K562 (cell line): Measurements from ENCODE around the gene CD226. TPM values are rescaled to one million over a fixed set of nuclear protein-coding genes. Genes with fewer than 3 reads are reported as not detected.

ENCODE experiments used
- ATAC-seq: fragments of 200-7000 bp; cut with Tn5 transposase; 3 replicates; pipeline ENCODE4 v1.9.1; 2020; ENCODE audit warnings: moderate library complexity
- BruUV-seq: library from RNA; stranded (reverse); fragments of 400-500 nt; replicated peaks from 2 replicates; lab custom pipeline; 2021; lab: Mats Ljungman, UMichigan
- CTCF ChIA-PET: fragments of 300-600 bp; formaldehyde crosslinking; extraction: SDS; loops from one replicate; lab custom pipeline; 2021; ENCODE audit warnings: low intra/inter-chr PET ratio; lab: Yijun Ruan, JAX
- POLR2A ChIA-PET: fragments of 300-600, 350-650 bp; sonication (Branson Sonifier 250); formaldehyde crosslinking; extraction: SDS; loops from one replicate; lab custom pipeline; 2021; ENCODE audit warnings: antibody characterized with exemption, inconsistent platforms; lab: Yijun Ruan, JAX
- DNase-seq, 4 experiments: peaks; one replicate each; pipeline versions ENCODE4 v3.0.0 to v3.0.0-alpha.2; 2011 to 2018; ENCODE audit warnings: low spot score in 3 of 4, mixed read lengths in 3 of 4; ENCODE audit errors: extremely low read depth in 1 of 4
- FAIRE-seq: peaks from 2 replicates; lab custom pipeline; 2011; peaks lifted over from hg19 to GRCh38; lab: Jason Lieb, UNC
- H2AFZ ChIP-seq: 2 replicates; pipeline ENCODE4 v1.6.0; 2011; ENCODE audit warnings: low read depth, low read length, control low read depth, inconsistent platforms
- H3K27ac ChIP-seq: fragments of 200-600 bp; 3 replicates; pipeline ENCODE4 v1.8.0; 2011; ENCODE audit warnings: low read depth, mild to moderate bottlenecking, control low read depth, inconsistent platforms, low read length, moderate library complexity, mixed read lengths; ENCODE audit errors: extremely low read depth
- H3K27me3 ChIP-seq, 2 experiments: fragments of 300-600 bp in 1 of 2; 2 replicates in 1 of 2; 3 replicates in 1 of 2; pipeline versions ENCODE4 v1.6.0 to v1.8.0; 2011; ENCODE audit warnings: inconsistent platforms in 2 of 2, low read length in 2 of 2, mild to moderate bottlenecking in 1 of 2, mixed read lengths in 1 of 2, moderate library complexity in 1 of 2; ENCODE audit not compliant: control insufficient read depth in 2 of 2, insufficient read depth in 2 of 2
- H3K36me3 ChIP-seq: fragments of 300-600 bp; 3 replicates; pipeline ENCODE4 v1.8.0; 2011; ENCODE audit warnings: mild to moderate bottlenecking, low read length, inconsistent platforms; ENCODE audit not compliant: control insufficient read depth, insufficient read depth
- H3K4me1 ChIP-seq, 2 experiments: fragments of 200-600 bp in 1 of 2; replicated peaks in 1 of 2; 2 replicates in 1 of 2; 3 replicates in 1 of 2; pipeline versions ENCODE4 v1.5.1 to v1.8.0; 2011; ENCODE audit warnings: inconsistent platforms in 2 of 2, low read length in 2 of 2, mild to moderate bottlenecking in 1 of 2, mixed read lengths in 1 of 2, moderate library complexity in 1 of 2; ENCODE audit not compliant: control insufficient read depth in 2 of 2, insufficient read depth in 2 of 2
- H3K4me2 ChIP-seq: 2 replicates; pipeline ENCODE4 v1.6.1; 2011; ENCODE audit warnings: low read length, control low read depth, inconsistent platforms, mixed read lengths; ENCODE audit not compliant: insufficient read depth
- H3K4me3 ChIP-seq: fragments of 200-600 bp; sonication (generic), shearing (Covaris generic); 2 replicates; pipeline ENCODE4 v1.5.1; 2016; ENCODE audit warnings: control low read depth, inconsistent platforms
- H3K79me2 ChIP-seq: fragments of 200-600 bp; 3 replicates; pipeline ENCODE4 v1.8.0; 2011; ENCODE audit warnings: low read length, inconsistent platforms; ENCODE audit not compliant: control insufficient read depth, insufficient read depth
- H3K9ac ChIP-seq, 2 experiments: 2 replicates each; pipeline versions ENCODE4 v1.6.0 to v1.6.1; 2011; ENCODE audit warnings: low read depth in 2 of 2, low read length in 2 of 2, control low read depth in 1 of 2, inconsistent platforms in 1 of 2, mild to moderate bottlenecking in 1 of 2, mixed read lengths in 1 of 2; ENCODE audit not compliant: insufficient read depth in 1 of 2
- H3K9me1 ChIP-seq: one replicate; pipeline ENCODE4 v1.6.0; 2011; ENCODE audit warnings: inconsistent platforms, mild to moderate bottlenecking, low read length, moderate library complexity; ENCODE audit not compliant: control insufficient read depth, insufficient read depth
- H3K9me3 ChIP-seq: replicated peaks from 2 replicates; pipeline ENCODE4 v1.5.1; 2011; ENCODE audit warnings: low read depth, low read length, inconsistent platforms; ENCODE audit not compliant: control insufficient read depth, insufficient read depth
- H4K20me1 ChIP-seq: replicated peaks from 2 replicates; pipeline ENCODE4 v1.6.1; 2011; ENCODE audit warnings: low read length, inconsistent platforms, mixed read lengths; ENCODE audit not compliant: control insufficient read depth, insufficient read depth
- C11orf30 ChIP-seq: fragments of 450-650 bp; IDR thresholded peaks from 2 replicates; pipeline ENCODE4 v1.6.1; 2016; ENCODE audit warnings: low read depth, mild to moderate bottlenecking
- CBFA2T2 ChIP-seq: fragments of 450-650 bp; conservative IDR thresholded peaks from 2 replicates; pipeline ENCODE4 v1.6.1; 2017; ENCODE audit warnings: mild to moderate bottlenecking
- KLF1 ChIP-seq: fragments of 450-650 bp; IDR thresholded peaks from 2 replicates; pipeline ENCODE4 v1.6.1; 2016; ENCODE audit warnings: missing genetic modification characterization, missing compliant biosample characterization
- MAFF ChIP-seq: IDR thresholded peaks from 2 replicates; pipeline ENCODE4 v1.6.1; 2012; ENCODE audit warnings: low read length, improper control_type of control experiment
- MAFG ChIP-seq: fragments of 450-650 bp; conservative IDR thresholded peaks from 2 replicates; pipeline ENCODE4 v1.6.1; 2016; ENCODE audit warnings: missing genetic modification characterization, missing compliant biosample characterization
- MAFK ChIP-seq: IDR thresholded peaks from 2 replicates; pipeline ENCODE4 v1.6.1; 2011; ENCODE audit warnings: low read length, improper control_type of control experiment
- MCM2 ChIP-seq: fragments of 450-650 bp; IDR thresholded peaks from 2 replicates; pipeline ENCODE4 v1.6.1; 2017; ENCODE audit warnings: low read depth, mild to moderate bottlenecking
- NFE2 ChIP-seq: IDR thresholded peaks from 2 replicates; pipeline ENCODE4 v1.6.1; 2014; ENCODE audit warnings: antibody characterized with exemption, low read depth
- SIN3A ChIP-seq, 2 experiments: fragments of 150-350 bp in 1 of 2; IDR thresholded peaks; 2 replicates each; pipeline ENCODE4 v1.6.1; 2011 to 2016; ENCODE audit warnings: borderline replicate concordance in 2 of 2, low read depth in 2 of 2, low read length in 2 of 2, mild to moderate bottlenecking in 2 of 2, moderate library complexity in 2 of 2; ENCODE audit not compliant: control insufficient read depth in 1 of 2
- ZEB2 ChIP-seq: fragments of 450-650 bp; IDR thresholded peaks from 2 replicates; pipeline ENCODE4 v1.6.1; 2016
- ZNF316 ChIP-seq: fragments of 450-650 bp; IDR thresholded peaks from 2 replicates; pipeline ENCODE4 v1.6.1; 2016
- WGBS: fragments of 100-300 bp; shearing (Covaris generic); methylation state at CpG from one replicate; pipeline ENCODE4 v1.1.6; 2016; ENCODE audit warnings: low coverage, mixed read lengths; ENCODE audit not compliant: insufficient coverage; ENCODE audit errors: missing lambda C conversion rate; 5-methylcytosine and 5-hydroxymethylcytosine counted together
- in situ Hi-C: fragments of 300-500 bp; cut with MboI; formaldehyde crosslinking; loops from 4 replicates; pipeline ENCODE4 v1.15.0; 2018; ENCODE audit warnings: inconsistent platforms, mixed read lengths
- intact Hi-C: fragments of 100-400 bp; cut with micrococcal nuclease; formaldehyde crosslinking; loops from 2 replicates; pipeline ENCODE4 v1.14.2; 2022
- polyA plus RNA-seq, 8 experiments: library from polyadenylated mRNA; depleted of rRNA in 4 of 8; stranded (reverse) in 5 of 8; unstranded in 3 of 8; fragments of >200 nt; fragmentation: Nextera tagmentation in 2 of 8; fragmentation: Illumina TruSeq in 1 of 8; extraction: Ambion mirVana in 2 of 8; extraction: Trizol in 1 of 8; gene quantifications; 2 replicates each; pipeline versions ENCODE4 v1.2.1 to v1.2.3, GENCODE V29; 2011 to 2014; ENCODE audit warnings: inconsistent platforms in 1 of 8, missing spikeins in 1 of 8
- total RNA-seq, 7 experiments: library from RNA; depleted of rRNA in 6 of 7; stranded (reverse); fragments of >200 nt in 6 of 7; fragmentation: Illumina TruSeq in 2 of 7; extraction: Trizol in 2 of 7; gene quantifications; 2 replicates each; pipeline versions ENCODE4 v1.2.1 to v1.2.3, GENCODE V29; 2011 to 2021; ENCODE audit warnings: low replicate concordance in 1 of 7
- TF ChIP-seq, protein P1 (sequence below), 2 experiments: fragments of 200-800 bp in 1 of 2; sonication (Bioruptor generic) in 1 of 2; sonication (generic) in 1 of 2; formaldehyde crosslinking in 1 of 2; IDR thresholded peaks in 1 of 2; conservative IDR thresholded peaks in 1 of 2; 2 replicates each; pipeline versions ENCODE4 v1.5.0 to v1.6.1; 2016 to 2020; ENCODE audit warnings: missing compliant biosample characterization in 1 of 2, missing genetic modification characterization in 1 of 2, missing genetic modification reagents in 1 of 2
- TF ChIP-seq, protein P2 (sequence below), 3 experiments: IDR thresholded peaks in 2 of 3; conservative IDR thresholded peaks in 1 of 3; 2 replicates each; pipeline ENCODE4 v1.5.1; 2011 to 2012; ENCODE audit warnings: low read length in 3 of 3, mild to moderate bottlenecking in 3 of 3, control low read depth in 2 of 3, improper control_type of control experiment in 1 of 3, inconsistent platforms in 1 of 3, low read depth in 1 of 3, mixed read lengths in 1 of 3, moderate library complexity in 1 of 3; ENCODE audit not compliant: insufficient read depth in 2 of 3

CD226 gene
- total and polyA plus RNA-seq, 9 of the 15 experiments (the other 6 are each of a cell fraction or from before 2014, with no cell fraction given), result 0.32 to 1.7 (median 0.80) TPM

- DNase-seq (no peak), FAIRE-seq (no peak), ATAC-seq (no peak)
- no TSS peak for BruUV-seq
- WGBS, result 43% methylated on average over 5 of the region's 5 CpGs
- H3K9me1 ChIP-seq, result no peaks in the 10 kb centered on the region
- H3K27ac ChIP-seq, result no peak overlapping the region
- peak; percentile 68 for TF ChIP-seq ZNF316
- no peak for TF ChIP-seq MCM2
- TF ChIP-seq MAFG (tag), result peak; percentile 76
- TF ChIP-seq MAFF, result peak; percentile 53
- peak; percentile 73; the same call in 1 of the 2 replicates for TF ChIP-seq C11orf30
- TF ChIP-seq MAFK, result peak; percentile 66
- no peaks in the 10 kb centered on the region for H3K36me3 ChIP-seq
- ChIA-PET POLR2A (no interaction called here), CTCF (no interaction called here)
- H4K20me1 ChIP-seq, result no peaks in the 10 kb centered on the region
- H3K4me1 ChIP-seq, result peaks cover 0 to 4% of the 10 kb centered on the region in 2 experiments; a peak in 2 of 5 replicates
- H3K4me3 ChIP-seq, result no peak overlapping the region
- no peaks in the 10 kb centered on the region for H3K79me2 ChIP-seq
- no peaks in the 10 kb centered on the region for H3K27me3 ChIP-seq
- H2AFZ ChIP-seq, result no peak overlapping the region
- intact Hi-C loops, result no loop called here
- H3K9me3 ChIP-seq, result no peaks in the 10 kb centered on the region
- no peak overlapping the region for H3K4me2 ChIP-seq
- in situ Hi-C loops, result no loop called here
- no peak overlapping the region for H3K9ac ChIP-seq
Observed at GRCh38 chr18:69843015-69843414, 104.7 kb downstream of the CD226 start.

- WGBS, result 48% methylated on average over 2 of the region's 9 CpGs
- intact Hi-C loops, result no loop called here
- TF ChIP-seq ZEB2, result no peak
- TF ChIP-seq CBFA2T2, result no peak
- TF ChIP-seq KLF1, result no peak
- TF ChIP-seq, protein P1, sequence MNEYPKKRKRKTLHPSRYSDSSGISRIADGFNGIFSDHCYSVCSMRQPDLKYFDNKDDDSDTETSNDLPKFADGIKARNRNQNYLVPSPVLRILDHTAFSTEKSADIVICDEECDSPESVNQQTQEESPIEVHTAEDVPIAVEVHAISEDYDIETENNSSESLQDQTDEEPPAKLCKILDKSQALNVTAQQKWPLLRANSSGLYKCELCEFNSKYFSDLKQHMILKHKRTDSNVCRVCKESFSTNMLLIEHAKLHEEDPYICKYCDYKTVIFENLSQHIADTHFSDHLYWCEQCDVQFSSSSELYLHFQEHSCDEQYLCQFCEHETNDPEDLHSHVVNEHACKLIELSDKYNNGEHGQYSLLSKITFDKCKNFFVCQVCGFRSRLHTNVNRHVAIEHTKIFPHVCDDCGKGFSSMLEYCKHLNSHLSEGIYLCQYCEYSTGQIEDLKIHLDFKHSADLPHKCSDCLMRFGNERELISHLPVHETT (CRISPR knock-in tag; conservative IDR thresholded peaks at IDR 0.05 in 1 of 2, IDR thresholded peaks at IDR 0.05 in 1 of 2), result no peak
- no peak for TF ChIP-seq SIN3A (IDR thresholded peaks at IDR 0.05; ENCODE audit: borderline replicate concordance in 2 of 2, control insufficient read depth in 1 of 2, low read depth in 2 of 2, low read length in 2 of 2)
- no peak for TF ChIP-seq NFE2
- TF ChIP-seq, protein P2, sequence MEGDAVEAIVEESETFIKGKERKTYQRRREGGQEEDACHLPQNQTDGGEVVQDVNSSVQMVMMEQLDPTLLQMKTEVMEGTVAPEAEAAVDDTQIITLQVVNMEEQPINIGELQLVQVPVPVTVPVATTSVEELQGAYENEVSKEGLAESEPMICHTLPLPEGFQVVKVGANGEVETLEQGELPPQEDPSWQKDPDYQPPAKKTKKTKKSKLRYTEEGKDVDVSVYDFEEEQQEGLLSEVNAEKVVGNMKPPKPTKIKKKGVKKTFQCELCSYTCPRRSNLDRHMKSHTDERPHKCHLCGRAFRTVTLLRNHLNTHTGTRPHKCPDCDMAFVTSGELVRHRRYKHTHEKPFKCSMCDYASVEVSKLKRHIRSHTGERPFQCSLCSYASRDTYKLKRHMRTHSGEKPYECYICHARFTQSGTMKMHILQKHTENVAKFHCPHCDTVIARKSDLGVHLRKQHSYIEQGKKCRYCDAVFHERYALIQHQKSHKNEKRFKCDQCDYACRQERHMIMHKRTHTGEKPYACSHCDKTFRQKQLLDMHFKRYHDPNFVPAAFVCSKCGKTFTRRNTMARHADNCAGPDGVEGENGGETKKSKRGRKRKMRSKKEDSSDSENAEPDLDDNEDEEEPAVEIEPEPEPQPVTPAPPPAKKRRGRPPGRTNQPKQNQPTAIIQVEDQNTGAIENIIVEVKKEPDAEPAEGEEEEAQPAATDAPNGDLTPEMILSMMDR (IDR thresholded peaks at IDR 0.05 in 2 of 3, conservative IDR thresholded peaks at IDR 0.05 in 1 of 3; ENCODE audit: insufficient read depth in 2 of 3, low read depth in 1 of 3, low read length in 3 of 3), result no peak
Observed at GRCh38 chr18:69841117-69841516, 106.6 kb downstream of the CD226 start.

More at GRCh38 chr18:69841117-69841516, 106.6 kb downstream of the CD226 start:
- ChIA-PET CTCF (no interaction called here), POLR2A (no interaction called here)
- no peaks in the 10 kb centered on the region for H3K79me2 ChIP-seq
- H3K36me3 ChIP-seq, result no peaks in the 10 kb centered on the region
- in situ Hi-C loops, result no loop called here
- H3K9ac ChIP-seq, result no peak overlapping the region
- H3K4me3 ChIP-seq, result no peak overlapping the region
- DNase-seq (no peak), ATAC-seq (no peak), FAIRE-seq (no peak)
- no peak overlapping the region for H3K27ac ChIP-seq
- H3K9me3 ChIP-seq, result no peaks in the 10 kb centered on the region
- no peak overlapping the region for H2AFZ ChIP-seq
- no peaks in the 10 kb centered on the region for H3K27me3 ChIP-seq
- no peaks in the 10 kb centered on the region for H3K9me1 ChIP-seq
- BruUV-seq, result no TSS peak
- no peaks in the 10 kb centered on the region for H4K20me1 ChIP-seq
- H3K4me2 ChIP-seq, result no peak overlapping the region
- peaks cover 0 to 4% of the 10 kb centered on the region in 2 experiments; a peak in 2 of 5 replicates for H3K4me1 ChIP-seq
